A172 (cell line): ENCODE results near the gene CBLC. TPM values are rescaled to one million over a fixed set of nuclear protein-coding genes. Genes with fewer than 3 reads are reported as not detected.

Source experiments
- DNase-seq: peaks from one replicate; pipeline ENCODE4 v3.0.0-alpha.2; 2015; ENCODE audit warnings: low spot score
- total RNA-seq: library from RNA; depleted of rRNA; stranded (reverse); fragments of >200 nt; shearing (Covaris generic); gene quantifications from 2 replicates; pipeline ENCODE4 v1.2.3, GENCODE V29; 2014

Gene CBLC
- total RNA-seq, 1 experiment from 2014 or later = not detected

DNA sequence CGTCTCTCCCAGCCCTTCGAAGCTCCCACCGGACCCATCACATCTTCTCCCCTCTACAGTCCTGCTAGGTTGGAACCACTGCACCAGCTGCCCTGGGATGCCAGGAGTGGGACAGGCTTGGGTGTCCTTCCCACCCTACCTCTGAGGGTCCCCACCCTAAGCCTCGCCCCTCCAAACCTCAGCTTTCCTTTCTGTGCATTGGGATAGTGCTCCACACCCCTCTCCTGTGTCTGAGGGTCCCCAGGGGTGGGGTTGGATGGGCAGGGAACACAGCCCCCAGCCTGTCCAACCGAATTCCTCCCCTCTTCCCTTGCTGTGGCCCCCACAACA lies 31.1 kb upstream of the CBLC start:
- no peak for DNase-seq

- peak; percentile 96 for DNase-seq
These were observed 30.5 kb upstream of the CBLC start for GRCh38 chr19:44746946-44747738.

- peak; percentile 72 for DNase-seq
These were observed 29.8 kb upstream of the CBLC start for GRCh38 chr19:44747739-44748425.

GRCh38 chr19:44748426-44749254 lies 29.1 kb upstream of the CBLC start, which contains the start of gene BCL3:
TSS of gene BCL3 (plus strand) at chr19:44748708. CDS start at chr19:44748791, 83 bp downstream.
- DNase-seq = peak; percentile 46

- DNase-seq = no peak
These were observed 28.4 kb upstream of the CBLC start for GRCh38 chr19:44749292-44749691.

DNA sequence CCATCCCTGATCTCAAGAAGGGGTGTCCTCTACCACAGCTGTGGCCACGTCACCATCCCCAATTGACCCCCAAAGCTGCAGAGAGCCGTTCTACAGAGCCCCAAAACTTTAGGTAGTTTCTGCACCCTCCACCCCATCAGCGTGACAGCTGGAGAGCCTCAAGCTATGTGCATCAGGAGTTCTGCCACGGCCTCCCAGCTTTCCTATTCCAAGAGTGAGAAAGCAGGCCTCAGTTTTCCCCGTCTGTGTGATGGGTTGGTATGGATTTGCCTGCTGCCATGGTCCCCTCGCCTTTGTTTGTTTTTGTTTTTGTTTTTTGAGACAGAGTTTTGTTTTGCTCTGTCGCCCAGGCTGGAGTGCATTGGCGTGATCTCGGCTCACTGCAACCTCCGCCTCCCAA lies 27.7 kb upstream of the CBLC start:
- DNase-seq = no peak

GRCh38 chr19:44752123-44752815 lies 25.4 kb upstream of the CBLC start:
- DNase-seq = no peak

- peak; percentile 96 for DNase-seq
These were observed 24.7 kb upstream of the CBLC start for GRCh38 chr19:44752816-44753625.

- no peak for DNase-seq
These were observed 24.1 kb upstream of the CBLC start for GRCh38 chr19:44753626-44753931.

DNA sequence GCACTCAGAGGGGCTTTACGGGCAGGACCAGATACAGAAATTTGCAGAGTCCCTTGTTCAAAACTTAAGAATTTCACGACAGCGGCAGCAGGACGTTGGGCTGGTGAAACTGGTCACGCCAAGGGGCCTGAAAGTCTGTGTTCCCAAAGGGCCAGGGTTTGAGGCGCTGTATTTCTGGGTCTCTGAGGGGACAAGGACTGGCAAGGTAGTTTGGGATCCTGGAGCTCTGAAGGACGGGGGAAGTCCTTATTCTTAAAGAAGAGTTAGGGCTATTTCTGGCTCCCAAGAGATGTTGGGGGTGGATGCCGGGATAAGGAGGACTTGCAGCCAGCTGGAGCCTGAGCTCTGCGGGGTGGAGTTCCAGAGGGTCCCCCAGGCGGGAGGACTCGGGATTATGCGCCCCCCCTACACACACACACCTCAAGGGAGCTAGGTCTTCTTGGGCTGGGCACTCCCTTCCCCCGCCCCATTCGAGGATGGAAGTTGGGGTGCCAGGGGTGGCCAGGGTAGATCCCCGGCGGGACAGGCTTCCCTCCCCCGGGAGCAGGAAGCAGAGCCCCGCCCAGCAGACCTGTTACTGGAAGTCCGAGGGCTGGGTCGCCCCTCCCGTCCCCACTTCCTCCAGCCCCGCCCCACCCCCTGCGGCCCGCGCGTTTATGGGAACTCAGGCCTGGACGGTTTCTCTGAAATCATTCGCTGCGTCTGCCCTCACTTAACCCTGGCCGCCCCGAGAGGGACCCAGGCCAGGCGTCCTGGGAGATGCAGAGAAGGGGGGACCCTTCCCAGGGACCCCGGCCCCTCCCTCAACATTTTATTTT lies 23.5 kb upstream of the CBLC start:
- DNase-seq = peak; percentile 89

DNA sequence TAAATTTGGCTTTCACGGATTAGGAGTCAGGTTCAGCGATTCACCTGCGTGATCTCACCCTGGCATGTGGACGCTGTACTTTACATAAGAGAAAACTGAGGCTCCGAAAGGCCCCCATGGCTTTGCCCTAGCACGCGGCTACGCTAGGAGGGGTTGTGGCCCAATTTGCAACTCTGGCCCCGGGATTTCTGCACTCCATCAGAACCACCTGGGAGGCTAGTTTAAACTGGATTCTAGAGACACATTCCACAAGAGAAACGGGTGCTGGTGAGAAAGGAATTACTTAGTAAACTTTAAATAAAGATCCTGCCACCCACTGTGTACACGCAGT lies 23.0 kb upstream of the CBLC start:
- no peak for DNase-seq

DNA sequence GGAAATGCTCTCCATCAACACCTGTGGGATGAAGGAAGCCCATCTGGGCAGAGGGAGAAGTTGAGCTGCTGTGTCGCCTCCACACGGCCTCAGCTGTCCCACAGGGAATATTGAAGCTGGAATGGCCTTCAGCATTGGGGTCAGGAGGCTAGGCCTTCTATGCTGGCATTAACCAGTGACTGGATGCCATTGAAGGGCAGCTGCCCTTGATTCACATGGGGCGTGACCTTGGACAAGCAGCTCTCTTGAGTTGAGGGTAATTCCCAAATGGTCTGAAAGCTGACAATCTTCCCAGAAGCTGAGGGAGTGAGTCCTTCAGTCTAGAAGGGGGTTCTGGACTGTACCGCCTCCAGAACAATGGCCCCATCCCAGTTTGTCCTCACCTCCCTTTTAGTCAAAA lies 22.5 kb upstream of the CBLC start:
- DNase-seq = no peak

GRCh38 chr19:44756089-44756562 lies 21.6 kb upstream of the CBLC start:
- no peak for DNase-seq

DNA sequence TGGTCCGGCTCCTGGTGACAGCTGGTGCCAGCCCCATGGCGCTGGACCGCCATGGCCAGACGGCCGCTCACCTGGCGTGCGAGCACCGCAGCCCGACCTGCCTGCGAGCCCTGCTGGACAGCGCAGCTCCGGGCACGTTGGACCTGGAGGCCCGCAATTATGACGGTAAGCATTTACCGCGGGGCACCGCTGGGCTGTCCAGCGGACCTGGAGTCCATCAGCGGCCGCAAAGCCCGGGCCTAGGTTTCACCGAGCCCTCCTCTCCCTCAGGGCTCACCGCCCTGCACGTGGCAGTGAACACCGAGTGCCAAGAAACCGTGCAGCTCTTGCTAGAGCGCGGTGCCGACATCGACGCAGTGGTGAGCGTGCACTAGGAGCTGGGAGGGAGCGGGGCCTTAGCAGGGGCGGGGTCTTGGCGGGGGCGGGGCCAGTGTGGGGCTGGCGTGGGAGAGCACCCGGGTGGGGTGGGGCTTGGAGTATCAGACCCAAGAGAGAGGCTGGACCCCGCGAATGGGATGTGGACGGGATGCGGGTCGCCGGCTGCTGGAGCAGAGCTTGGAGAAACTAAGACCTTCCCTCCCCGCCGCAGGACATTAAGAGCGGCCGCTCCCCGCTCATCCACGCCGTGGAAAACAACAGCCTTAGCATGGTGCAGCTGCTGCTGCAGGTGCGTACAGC lies 20.5 kb upstream of the CBLC start:
- no peak for DNase-seq

DNA sequence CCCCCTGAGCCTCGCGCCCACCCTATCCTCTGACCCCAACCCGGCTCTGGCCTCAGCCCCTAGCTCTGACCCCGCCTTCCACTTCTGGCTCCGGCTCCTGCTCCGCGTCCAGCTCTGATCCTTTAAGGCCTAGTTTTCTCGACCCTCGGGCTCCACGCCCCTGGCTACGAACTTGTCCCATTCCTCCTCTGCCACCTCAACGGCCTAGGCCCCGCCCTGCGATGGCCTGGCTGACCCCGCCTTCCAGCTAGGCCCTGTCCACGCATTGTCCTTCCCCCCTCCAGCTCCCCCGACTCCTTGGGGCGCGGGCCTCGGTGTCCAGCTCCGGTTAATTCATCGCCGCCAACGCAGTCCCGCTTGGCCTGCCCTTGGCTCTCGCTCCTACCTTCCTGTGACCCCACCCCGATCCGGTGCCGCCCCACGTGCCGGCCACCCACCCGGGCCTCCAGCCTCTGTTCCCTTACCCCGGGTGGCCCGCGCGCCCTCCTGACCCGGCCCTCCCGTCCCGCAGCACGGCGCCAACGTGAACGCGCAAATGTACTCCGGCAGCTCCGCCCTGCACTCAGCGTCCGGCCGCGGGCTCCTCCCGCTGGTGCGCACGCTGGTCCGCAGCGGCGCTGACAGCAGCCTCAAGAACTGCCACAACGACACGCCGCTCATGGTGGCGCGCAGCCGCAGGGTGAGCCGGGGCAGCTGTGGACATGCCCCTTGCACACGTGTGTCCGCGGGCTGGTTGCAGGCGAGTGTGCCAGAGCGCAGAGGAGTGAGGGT lies 19.8 kb upstream of the CBLC start:
- DNase-seq = no peak

DNA sequence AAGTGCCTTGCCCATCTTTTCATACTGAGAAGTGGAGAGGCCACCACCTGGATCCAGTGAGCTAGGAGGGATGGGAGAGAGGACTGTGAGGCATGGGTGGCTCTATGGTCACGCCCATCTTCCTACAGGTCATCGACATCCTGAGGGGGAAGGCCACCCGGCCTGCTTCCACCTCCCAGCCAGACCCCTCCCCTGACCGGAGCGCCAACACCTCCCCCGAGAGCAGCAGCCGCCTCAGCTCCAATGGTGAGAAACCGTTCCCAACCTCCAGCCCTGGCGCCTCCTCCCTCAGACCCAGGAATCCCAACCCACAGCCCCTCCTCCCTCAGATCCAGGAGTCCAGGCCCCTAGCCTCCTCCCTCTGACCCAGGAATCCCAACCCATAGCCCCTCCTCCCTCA lies 19.1 kb upstream of the CBLC start:
- DNase-seq = no peak

DNA sequence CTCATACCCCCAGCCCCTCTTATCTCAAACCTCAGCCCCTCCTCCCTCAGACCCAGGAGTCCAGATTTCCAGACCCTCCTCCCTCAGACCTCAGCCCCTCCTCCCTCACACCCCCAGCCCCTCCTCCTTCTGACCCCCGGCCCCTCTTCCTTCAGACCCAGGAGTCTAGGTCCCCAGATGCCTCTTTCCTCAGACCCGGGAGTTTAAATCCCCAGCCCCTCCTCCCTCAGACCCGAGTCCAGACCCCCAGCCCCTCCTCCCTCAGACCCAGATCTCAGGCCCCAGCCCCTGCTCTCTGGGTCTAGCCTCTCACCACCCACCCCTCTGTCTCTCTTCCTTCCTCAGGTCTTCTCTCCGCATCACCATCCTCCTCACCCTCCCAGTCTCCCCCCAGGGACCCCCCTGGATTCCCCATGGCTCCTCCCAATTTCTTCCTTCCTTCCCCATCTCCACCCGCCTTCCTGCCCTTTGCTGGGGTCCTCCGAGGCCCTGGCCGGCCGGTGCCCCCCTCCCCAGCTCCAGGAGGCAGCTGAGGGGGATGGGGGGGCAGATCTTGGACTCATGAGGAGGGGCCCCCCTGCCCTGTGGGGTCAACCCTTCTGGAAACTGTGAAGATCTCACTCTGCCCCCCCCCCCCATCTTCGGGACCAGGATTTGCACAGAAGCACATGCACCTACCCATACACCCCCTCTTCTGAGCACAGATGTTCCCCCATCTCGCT lies 18.4 kb upstream of the CBLC start:
- DNase-seq = no peak

DNA sequence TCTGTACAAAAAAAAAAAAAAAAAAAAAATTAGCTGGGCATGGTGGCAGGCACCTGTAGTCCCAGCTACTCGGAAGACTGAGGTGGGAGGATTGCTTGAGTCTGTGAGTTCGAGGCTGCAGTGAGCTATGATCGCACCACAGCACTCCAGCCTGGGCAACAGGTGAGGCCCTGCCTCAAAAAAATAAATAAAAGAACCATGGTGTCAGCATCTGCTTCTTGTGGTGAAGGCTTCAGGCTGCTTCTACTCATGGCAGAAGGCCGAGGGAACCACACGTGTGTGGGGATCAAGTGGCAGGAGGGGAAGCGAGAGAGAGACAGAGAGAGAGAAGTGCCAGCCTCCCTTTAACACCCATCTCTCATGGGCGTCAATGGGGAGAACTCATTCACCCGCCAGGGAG lies 15.7 kb upstream of the CBLC start:
- no peak for DNase-seq
